Activated effector memory CD4-positive, alpha-beta T cell treated with Interleukin-2 at 50 U/mL for 16 hours (primary cell): ENCODE results near the gene BORA.
"Not testable (repeated sequence)": the region's sequence is repeated elsewhere in the genome, so short reads cannot be mapped to it uniquely, and the experiment has no call there.

Experiments used
- DNase-seq: peaks from one replicate; pipeline ENCODE4 v3.0.0-alpha.2; 2020

Gene BORA

GRCh38 chr13:72727417-72728289 is at the start of gene BORA, which contains the start of gene MZT1:
TSS of gene BORA (plus strand) at chr13:72727923. CDS start at chr13:72728941, 1,018 bp downstream.
TSS of gene MZT1 (minus strand) at chr13:72727629. CDS start at chr13:72727602, 27 bp downstream.
- DNase-seq = peak; percentile 95

- no peak for DNase-seq
Measured at GRCh38 chr13:72678312-72678711, 49.4 kb upstream of the BORA start.

- DNase-seq = no peak
Measured at GRCh38 chr13:72680353-72680752, 47.4 kb upstream of the BORA start.

DNA sequence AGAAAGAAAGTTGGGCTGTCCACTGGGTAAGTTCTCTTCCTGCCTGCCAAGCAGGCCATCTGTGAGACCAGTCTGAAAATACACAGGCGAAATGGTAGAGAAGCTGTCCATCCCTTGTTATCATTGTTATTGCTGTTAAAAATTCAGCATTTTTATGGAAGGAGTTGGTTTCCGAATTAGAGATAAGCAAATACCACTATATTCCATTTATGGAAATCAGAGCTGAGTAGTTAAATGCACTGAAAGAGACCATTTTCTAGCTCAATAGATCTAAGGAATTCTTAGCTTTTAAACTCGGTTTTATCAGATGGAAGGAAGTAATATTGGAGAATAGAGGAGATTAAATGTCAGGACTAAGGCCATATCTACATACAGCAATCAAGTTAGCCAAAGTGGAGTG is 41.0 kb upstream of the BORA start:
- no peak for DNase-seq

GRCh38 chr13:72689181-72689696 is 38.5 kb upstream of the BORA start:
- no peak for DNase-seq

DNA sequence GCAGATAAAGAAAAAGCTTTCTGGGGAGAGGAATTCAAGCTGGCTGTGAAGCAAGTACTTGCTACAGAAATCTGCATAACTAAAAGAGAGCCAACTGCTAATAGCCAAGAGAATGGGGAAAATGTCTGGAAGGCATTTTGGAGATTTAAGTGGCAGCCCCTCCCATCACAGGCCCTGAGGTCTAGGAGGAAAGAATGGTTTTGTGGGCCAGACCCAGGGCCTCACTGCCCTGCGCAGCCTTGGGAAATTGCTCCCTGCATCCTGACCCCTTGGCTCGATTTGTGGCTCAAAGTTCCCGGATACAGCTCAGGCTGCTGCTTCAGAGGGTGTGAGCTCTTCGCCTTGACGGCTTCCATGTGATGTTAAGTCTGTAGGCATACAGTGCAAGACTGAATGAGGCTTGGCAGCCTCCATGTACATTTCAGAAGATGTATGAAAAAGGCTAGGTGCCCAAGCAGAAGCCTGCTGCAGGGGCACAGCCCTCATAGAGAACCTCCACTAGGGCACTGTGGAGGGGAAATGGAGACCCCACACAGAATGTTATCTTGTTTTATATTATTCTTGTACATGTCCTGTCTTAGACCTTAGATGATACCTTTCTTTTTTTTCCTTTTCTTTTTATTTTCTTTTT is 34.7 kb upstream of the BORA start:
- no peak for DNase-seq

DNA sequence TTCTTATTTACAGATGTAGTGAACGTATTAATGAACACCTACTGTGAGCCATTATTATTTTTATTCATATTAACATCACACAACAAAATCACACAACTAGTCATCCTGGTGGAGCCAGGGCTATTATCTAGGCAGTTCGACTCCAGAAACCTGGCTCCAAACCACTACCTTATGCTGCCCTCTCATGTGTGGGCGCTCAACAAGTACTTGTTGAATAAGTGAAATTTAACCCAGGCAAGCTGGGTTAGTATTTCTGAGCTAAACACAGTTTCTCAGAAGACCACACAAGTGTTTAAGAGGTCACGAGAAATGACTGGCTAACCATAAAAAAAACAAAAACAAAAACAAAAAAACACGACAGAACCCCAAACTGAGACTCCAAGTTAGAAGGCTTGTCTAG is 33.9 kb upstream of the BORA start:
- no peak for DNase-seq

GRCh38 chr13:72694314-72694713 is 33.4 kb upstream of the BORA start:
- no peak for DNase-seq

- no peak for DNase-seq
Measured at GRCh38 chr13:72696579-72696978, 31.1 kb upstream of the BORA start.

GRCh38 chr13:72698164-72698563 is 29.6 kb upstream of the BORA start:
- no peak for DNase-seq

DNA sequence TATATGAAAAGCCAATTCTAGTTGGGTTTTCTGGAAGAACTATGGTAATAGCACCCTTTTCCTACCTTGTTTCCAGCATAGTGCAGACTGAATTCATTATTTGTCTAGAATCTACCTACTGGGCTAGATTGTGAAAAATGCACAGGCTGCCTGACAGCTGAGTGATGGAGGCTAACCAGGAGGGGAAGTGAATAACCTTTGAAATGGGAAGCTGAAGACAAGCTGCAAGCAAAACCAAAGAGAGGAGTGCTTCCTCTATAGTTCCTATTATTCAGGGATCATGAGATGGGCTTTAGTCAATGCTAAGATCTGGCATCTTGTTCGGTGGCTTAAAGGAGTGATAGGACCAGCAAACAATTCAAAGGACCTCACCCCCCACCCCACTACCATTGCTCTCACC is 27.2 kb upstream of the BORA start:
- no peak for DNase-seq

GRCh38 chr13:72716776-72717175 is 10.9 kb upstream of the BORA start:
- no peak for DNase-seq

DNA sequence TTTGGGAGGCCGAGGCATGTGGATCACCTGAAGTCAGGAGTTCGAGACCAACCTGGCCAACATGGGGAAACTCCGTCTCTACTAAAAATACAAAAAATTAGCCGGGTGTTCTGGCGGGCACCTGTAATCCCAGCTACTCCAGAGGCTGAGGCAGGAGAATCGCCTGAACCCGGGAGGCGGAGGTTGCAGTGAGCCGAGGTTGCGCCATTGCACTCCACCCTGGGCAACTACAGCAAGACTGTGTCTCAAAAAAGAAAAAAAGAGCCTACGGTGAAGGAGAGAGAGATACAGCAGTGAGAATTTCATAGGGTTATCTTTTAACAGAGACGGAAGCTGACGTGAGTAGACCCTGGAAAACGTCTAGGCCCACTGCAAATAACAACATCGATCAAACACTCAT is 1.5 kb upstream of the BORA start:
- not testable (repeated sequence) for DNase-seq

DNA sequence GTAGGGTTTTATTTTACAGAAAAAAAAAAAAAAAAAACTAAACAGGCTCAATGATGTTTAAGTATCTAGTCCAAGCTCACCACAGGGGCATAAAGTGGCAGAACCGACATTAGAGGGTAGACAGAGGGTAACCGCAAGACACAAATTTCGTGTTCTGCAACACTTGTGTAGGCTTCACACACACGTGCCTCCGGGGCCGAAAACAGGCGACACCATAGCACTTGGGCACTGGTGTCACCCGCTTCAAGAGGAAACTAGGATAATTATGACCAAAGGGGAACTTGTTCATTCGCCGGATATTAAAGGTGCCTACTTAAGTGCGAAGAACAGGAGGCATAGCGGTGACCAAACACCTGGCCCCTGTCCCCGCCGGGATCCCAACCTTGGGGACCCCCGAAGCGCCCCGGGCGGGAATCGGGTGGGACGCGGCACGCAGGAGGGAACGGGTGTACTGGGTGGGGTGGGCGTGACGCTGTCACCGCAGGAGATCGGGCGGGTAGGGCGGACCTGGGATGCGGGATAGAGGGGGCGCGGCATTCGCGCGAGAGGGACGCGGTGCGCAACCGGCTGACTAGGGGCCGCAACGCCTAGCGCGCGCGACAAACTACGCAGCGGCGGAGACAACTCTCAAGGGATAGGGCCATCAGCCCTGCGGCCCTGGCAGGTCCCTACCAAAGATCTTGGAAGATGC is 852 bp upstream of the BORA start:
- peak; percentile 9 for DNase-seq

DNA sequence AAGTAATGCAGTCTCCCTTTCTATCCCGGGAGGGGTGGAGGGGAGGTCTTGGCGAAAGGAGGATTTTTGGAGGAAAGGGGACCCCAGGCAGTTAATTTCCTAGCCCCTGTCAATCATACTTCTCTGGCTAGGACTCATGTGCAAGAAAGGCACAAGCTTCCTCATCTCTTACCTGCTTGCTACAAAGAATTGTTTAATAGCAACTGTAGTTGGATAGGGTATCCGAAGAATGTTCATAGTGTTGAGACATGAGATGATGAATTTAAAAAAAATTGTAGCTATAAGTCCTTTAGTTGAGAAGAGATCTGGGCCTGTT is 525 bp downstream of the BORA start:
- DNase-seq = no peak

- no peak for DNase-seq
Measured at GRCh38 chr13:72737033-72737432, 9.3 kb downstream of the BORA start.

DNA sequence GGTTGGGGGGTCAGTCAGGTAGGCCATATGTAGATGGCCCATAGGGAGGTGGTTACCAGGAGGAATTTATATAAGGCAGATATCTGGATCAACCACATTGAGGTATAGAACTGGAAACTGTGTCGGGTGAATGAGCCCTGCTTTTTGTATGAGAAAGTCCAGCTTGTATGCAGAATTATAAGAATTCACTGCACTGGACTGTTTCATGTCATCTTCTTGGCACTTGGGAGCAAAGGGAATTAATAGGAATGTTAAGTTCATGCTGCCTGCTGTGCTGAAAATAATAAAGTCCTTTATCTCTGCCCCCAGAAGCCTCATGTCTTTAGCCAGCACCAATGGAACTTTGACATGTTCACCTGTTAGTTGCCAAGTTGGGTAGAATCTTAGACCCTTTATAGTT is 12.3 kb downstream of the BORA start:
- no peak for DNase-seq

- no peak for DNase-seq
Measured at GRCh38 chr13:72745260-72745659, 17.5 kb downstream of the BORA start.

GRCh38 chr13:72751220-72751619 is 23.5 kb downstream of the BORA start:
- DNase-seq = no peak

- no peak for DNase-seq
Measured at GRCh38 chr13:72754111-72754510, 26.4 kb downstream of the BORA start.

DNA sequence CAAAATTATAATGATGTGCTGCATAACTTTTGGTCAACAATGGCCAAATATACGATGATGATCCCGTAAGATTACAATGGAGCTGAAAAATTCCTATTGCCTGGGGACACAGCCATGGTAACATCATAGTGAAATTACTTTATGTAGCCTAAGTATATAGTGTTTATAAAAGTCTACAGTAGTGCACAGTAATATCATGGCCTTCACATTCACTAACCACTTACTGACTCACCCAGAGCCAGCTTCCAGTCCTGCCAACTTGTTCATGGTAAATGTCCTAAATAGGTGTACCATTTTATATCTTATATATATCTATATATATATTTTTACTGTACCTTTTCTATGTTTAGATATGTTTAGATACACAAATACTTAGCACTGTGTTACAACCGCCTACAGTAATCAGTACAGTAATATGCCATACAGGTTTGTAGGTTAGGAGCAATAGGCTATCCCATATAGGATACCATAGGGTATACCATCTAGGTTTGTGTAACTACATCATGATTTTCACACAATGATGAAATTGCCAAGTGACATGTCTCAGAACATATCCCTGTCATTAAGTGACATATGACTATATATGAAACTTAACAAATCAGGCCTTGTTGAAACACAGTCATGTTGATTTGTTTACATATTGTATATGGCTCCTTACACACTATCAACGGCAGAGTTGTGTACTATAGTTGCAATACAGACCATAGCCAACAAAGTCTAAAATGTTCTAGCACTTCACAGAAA is 30.2 kb downstream of the BORA start:
- no peak for DNase-seq

DNA sequence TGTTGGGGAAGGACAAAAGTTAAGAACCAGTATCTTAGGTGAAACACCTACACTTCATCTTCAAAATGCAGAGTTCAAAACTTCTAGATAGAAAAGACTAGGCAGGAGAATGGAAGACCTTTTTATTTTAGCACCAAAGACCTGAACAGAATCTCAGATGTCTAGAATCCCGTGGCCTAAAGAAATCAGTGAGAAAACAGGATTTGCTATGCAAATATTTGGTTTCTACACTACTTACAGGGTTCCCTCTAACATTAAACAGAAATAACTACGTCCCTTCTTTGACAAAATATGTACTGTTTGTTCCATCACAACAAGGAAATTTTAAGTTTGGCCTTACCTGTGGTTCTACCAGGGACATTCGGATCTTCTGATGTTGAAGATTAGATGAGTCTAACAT is 32.5 kb downstream of the BORA start:
- DNase-seq = no peak

GRCh38 chr13:72763411-72763810 is 35.7 kb downstream of the BORA start:
- DNase-seq = no peak
